GM06990 (cell line): Measurements from ENCODE around the gene CCDC148.

ENCODE experiments used
- DNase-seq: peaks from one replicate; pipeline ENCODE4 v3.0.0-alpha.2; 2011; ENCODE audit not compliant: insufficient read length; ENCODE audit errors: extremely low read depth
- H3K27me3 ChIP-seq: replicated peaks from 2 replicates; pipeline ENCODE4 v1.6.0; 2011; ENCODE audit warnings: low read length; ENCODE audit not compliant: control insufficient read depth, insufficient read depth
- H3K36me3 ChIP-seq: 2 replicates; pipeline ENCODE4 v1.5.1; 2011; ENCODE audit warnings: low read length; ENCODE audit not compliant: control insufficient read depth, insufficient read depth
- H3K4me3 ChIP-seq: replicated peaks from 2 replicates; pipeline ENCODE4 v1.5.1; 2011; ENCODE audit warnings: low read depth, mild to moderate bottlenecking, control low read depth, low read length
- TF ChIP-seq, protein P1 (sequence below): IDR thresholded peaks from 2 replicates; pipeline ENCODE4 v1.5.1; 2011; ENCODE audit warnings: low read length, control low read depth, mild to moderate bottlenecking, inconsistent platforms; ENCODE audit not compliant: insufficient read depth, poor library complexity, severe bottlenecking

Gene CCDC148

GRCh38 chr2:158194229-158194628, 262.3 kb downstream of the CCDC148 start:
- DNase-seq = no peak
- no peak overlapping the region for H3K4me3 ChIP-seq
- no peaks in the 10 kb centered on the region for H3K27me3 ChIP-seq
- H3K36me3 ChIP-seq = no peaks in the 10 kb centered on the region
- TF ChIP-seq, protein P1, sequence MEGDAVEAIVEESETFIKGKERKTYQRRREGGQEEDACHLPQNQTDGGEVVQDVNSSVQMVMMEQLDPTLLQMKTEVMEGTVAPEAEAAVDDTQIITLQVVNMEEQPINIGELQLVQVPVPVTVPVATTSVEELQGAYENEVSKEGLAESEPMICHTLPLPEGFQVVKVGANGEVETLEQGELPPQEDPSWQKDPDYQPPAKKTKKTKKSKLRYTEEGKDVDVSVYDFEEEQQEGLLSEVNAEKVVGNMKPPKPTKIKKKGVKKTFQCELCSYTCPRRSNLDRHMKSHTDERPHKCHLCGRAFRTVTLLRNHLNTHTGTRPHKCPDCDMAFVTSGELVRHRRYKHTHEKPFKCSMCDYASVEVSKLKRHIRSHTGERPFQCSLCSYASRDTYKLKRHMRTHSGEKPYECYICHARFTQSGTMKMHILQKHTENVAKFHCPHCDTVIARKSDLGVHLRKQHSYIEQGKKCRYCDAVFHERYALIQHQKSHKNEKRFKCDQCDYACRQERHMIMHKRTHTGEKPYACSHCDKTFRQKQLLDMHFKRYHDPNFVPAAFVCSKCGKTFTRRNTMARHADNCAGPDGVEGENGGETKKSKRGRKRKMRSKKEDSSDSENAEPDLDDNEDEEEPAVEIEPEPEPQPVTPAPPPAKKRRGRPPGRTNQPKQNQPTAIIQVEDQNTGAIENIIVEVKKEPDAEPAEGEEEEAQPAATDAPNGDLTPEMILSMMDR = no peak

DNA sequence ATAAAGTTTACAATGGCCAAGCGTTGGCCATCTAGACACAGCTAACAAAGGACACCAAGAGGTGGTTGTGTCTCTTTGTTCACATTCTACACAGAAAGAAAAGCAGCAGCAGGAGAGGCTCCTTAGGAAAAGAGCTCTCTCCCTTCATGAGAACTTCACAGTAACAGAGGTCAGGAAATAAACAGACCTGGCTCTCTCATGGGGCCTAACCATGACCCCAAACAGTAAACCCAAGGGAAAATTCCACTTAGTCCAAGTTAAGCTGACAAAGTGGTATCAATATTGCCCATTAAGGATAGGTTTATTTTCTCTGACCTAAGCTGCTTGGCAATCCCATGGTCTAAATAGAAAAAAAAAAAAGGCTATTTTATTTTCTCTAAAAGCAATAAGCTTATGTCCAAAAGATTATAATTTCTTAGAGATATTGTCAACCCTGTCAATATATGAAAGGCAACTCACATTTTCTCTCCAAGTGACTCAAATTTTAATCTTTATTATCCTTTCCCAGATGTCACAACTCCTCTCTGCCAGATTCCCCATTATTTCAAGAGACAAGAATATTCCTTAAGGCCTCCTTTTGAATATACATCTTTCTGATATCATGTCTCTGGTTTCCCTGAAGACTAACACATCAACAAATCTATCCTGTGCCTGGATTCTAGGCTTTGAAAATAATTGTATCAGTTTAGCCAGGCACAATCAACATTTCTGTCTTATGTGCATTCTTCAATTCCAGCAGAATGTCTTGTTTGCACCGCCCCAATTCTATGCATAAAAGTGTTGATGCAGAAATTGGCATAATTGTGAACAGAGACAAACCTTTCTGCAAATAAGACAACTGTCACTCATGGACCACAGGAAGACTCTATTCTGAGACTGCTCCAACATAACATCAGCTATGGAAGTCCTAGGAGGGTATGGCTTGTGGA, 263.8 kb downstream of the CCDC148 start:
- Histone ChIP-seq H3K36me3 (no peaks in the 10 kb centered on the region), H3K4me3 (no peak overlapping the region), H3K27me3 (no peaks in the 10 kb centered on the region)
- DNase-seq = no peak
- TF ChIP-seq, protein P1 = no peak

- Histone ChIP-seq H3K4me3 (no peak overlapping the region; the same call in 1 of the 2 replicates), H3K36me3 (no peaks in the 10 kb centered on the region), H3K27me3 (no peaks in the 10 kb centered on the region)
- peak; percentile 70 for DNase-seq
- TF ChIP-seq, protein P1 = no peak
These were observed 265.3 kb downstream of the CCDC148 start for GRCh38 chr2:158191076-158191895.

GRCh38 chr2:158189526-158189925, 267.0 kb downstream of the CCDC148 start:
- no peak overlapping the region for H3K4me3 ChIP-seq
- DNase-seq = peak; percentile 13
- no peaks in the 10 kb centered on the region for H3K36me3 ChIP-seq
- no peaks in the 10 kb centered on the region for H3K27me3 ChIP-seq
- TF ChIP-seq, protein P1 = no peak

DNA sequence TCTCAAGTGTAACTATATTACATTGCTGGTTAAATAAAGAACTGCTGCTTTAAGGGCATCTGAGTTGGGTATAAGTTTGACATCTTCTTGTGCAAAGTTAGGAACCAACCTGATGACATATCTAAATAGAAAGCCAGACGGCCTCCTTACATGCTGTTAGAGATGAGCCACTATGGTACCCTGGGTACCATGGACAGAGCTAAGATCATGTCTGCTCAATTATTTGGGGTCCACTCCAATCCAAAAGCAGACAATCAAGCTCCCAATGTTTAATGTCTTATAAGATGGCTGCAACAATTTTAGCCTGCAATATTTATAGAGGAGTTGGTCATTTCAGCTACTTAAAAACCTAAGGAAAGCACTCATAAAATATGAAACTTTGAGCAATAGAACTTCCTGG, 268.6 kb downstream of the CCDC148 start:
- H3K36me3 ChIP-seq = no peaks in the 10 kb centered on the region
- no peak overlapping the region for H3K4me3 ChIP-seq
- TF ChIP-seq, protein P1 = no peak
- H3K27me3 ChIP-seq = no peaks in the 10 kb centered on the region
- no peak for DNase-seq
